Measurements from ENCODE around the gene SMCP.

SMCP gene

GRCh38 chr1:152878042-152878441, at the start of gene SMCP:
Gene SMCP (plus strand): TSS chr1:152878322. CDS start chr1:152884423, 6,101 bp downstream.
- DNase-seq = peak; percentile 33

- no peak for DNase-seq
Measured at GRCh38 chr1:152836870-152837269, 41.3 kb upstream of the SMCP start.

GRCh38 chr1:152842556-152842955, 35.6 kb upstream of the SMCP start, which contains the start of gene LCE6A:
Gene LCE6A (plus strand): TSS chr1:152842856. CDS start chr1:152843521, 665 bp downstream.
- DNase-seq = no peak

- no peak for DNase-seq
Measured at GRCh38 chr1:152855661-152856060, 22.5 kb upstream of the SMCP start.

- DNase-seq = no peak
Measured at GRCh38 chr1:152858062-152858461, 20.1 kb upstream of the SMCP start.

GRCh38 chr1:152859696-152860095, 18.4 kb upstream of the SMCP start, which contains the start of gene LCE7A:
Gene LCE7A (plus strand): TSS chr1:152859996. CDS start chr1:152860698, 702 bp downstream.
- no peak for DNase-seq

GRCh38 chr1:152860129-152860528, 18.0 kb upstream of the SMCP start:
- DNase-seq = no peak

GRCh38 chr1:152861374-152861773, 16.7 kb upstream of the SMCP start:
- no peak for DNase-seq

GRCh38 chr1:152864443-152864842, 13.7 kb upstream of the SMCP start:
- DNase-seq = no peak

- DNase-seq = no peak
Measured at GRCh38 chr1:152866321-152866720, 11.8 kb upstream of the SMCP start.

GRCh38 chr1:152869808-152870419, 8.2 kb upstream of the SMCP start:
- DNase-seq = peak; percentile 58

- no peak for DNase-seq
Measured at GRCh38 chr1:152870831-152871730, 7.0 kb upstream of the SMCP start.

GRCh38 chr1:152871731-152872126, 6.4 kb upstream of the SMCP start:
- DNase-seq = no peak

GRCh38 chr1:152873495-152873894, 4.6 kb upstream of the SMCP start:
- DNase-seq = no peak

- DNase-seq = no peak
Measured at GRCh38 chr1:152876827-152877226, 1.3 kb upstream of the SMCP start.

GRCh38 chr1:152879559-152880198, 1.6 kb downstream of the SMCP start:
- DNase-seq = no peak

- DNase-seq = no peak
Measured at GRCh38 chr1:152880316-152880715, 2.2 kb downstream of the SMCP start.

- DNase-seq = no peak
Measured at GRCh38 chr1:152880907-152881306, 2.8 kb downstream of the SMCP start.

- no peak for DNase-seq
Measured at GRCh38 chr1:152884085-152884484, 6.0 kb downstream of the SMCP start.

GRCh38 chr1:152884506-152884905, 6.4 kb downstream of the SMCP start:
- DNase-seq = no peak

- no peak for DNase-seq
Measured at GRCh38 chr1:152884966-152885624, 7.0 kb downstream of the SMCP start.

GRCh38 chr1:152886085-152886484, 8.0 kb downstream of the SMCP start:
- DNase-seq = no peak

All from stimulated activated CD4-positive, alpha-beta T cell treated with anti-CD3 and anti-CD28 coated beads, Interleukin-1b, Interleukin-23, amount 100 ng/mL, for 48 hours (primary cell).